GM23338 (cell line): ENCODE measurements around the gene UFD1.

Experiments
- CREB1 ChIP-seq: fragments of 250-450 bp; sonication (Bioruptor Pico); IDR thresholded peaks from 2 replicates; pipeline ENCODE4 v1.5.0; 2020; ENCODE audit warnings: low read depth, mild to moderate bottlenecking, moderate library complexity
- CTCF ChIP-seq, 2 experiments: fragments of 200-600 bp in 1 of 2; sonication (generic) in 1 of 2; conservative IDR thresholded peaks; 2 replicates each; pipeline versions ENCODE4 v1.5.1 to v1.6.1; 2016 to 2017; ENCODE audit warnings: antibody characterized with exemption in 2 of 2, low read depth in 2 of 2, mild to moderate bottlenecking in 2 of 2, moderate library complexity in 1 of 2
- ETS1 ChIP-seq: IDR thresholded peaks from 2 replicates; pipeline ENCODE4 v1.6.1; 2016; ENCODE audit warnings: antibody characterized with exemption
- EZH2 ChIP-seq: fragments of 200-600 bp; sonication (generic); IDR thresholded peaks from one replicate; pipeline ENCODE4 v1.8.0; 2017; ENCODE audit warnings: antibody characterized with exemption, mild to moderate bottlenecking, low read depth; ENCODE audit not compliant: unreplicated experiment
- EZH2phosphoT487 ChIP-seq: fragments of 200-600 bp; sonication (generic); IDR thresholded peaks from one replicate; pipeline ENCODE4 v1.8.1; 2018; ENCODE audit warnings: antibody characterized with exemption; ENCODE audit not compliant: unreplicated experiment
- NANOG ChIP-seq: IDR thresholded peaks from 2 replicates; pipeline ENCODE4 v1.6.1; 2016; ENCODE audit warnings: antibody characterized with exemption, borderline replicate concordance
- POLR2AphosphoS5 ChIP-seq: IDR thresholded peaks from 2 replicates; pipeline ENCODE4 v1.6.1; 2016; ENCODE audit warnings: antibody characterized with exemption, low read depth
- REST ChIP-seq: IDR thresholded peaks from one replicate; pipeline ENCODE4 v1.6.1; 2018; ENCODE audit warnings: antibody characterized with exemption; ENCODE audit not compliant: unreplicated experiment
- STAT1 ChIP-seq: IDR thresholded peaks from one replicate; pipeline ENCODE4 v1.6.1; 2016; ENCODE audit warnings: antibody characterized with exemption; ENCODE audit not compliant: unreplicated experiment
- ZNF114 ChIP-seq: fragments of 250-450 bp; sonication (Bioruptor Pico); IDR thresholded peaks from 2 replicates; pipeline ENCODE4 v1.5.0; 2020; ENCODE audit warnings: mild to moderate bottlenecking, moderate library complexity
- ZNF331 ChIP-seq: fragments of 250-450 bp; sonication (Bioruptor Pico); IDR thresholded peaks from 2 replicates; pipeline ENCODE4 v1.5.0; 2020; ENCODE audit warnings: low read depth, mild to moderate bottlenecking, moderate library complexity
- ZNF462 ChIP-seq: fragments of 250-450 bp; sonication (Bioruptor Pico); IDR thresholded peaks from 2 replicates; pipeline ENCODE4 v1.5.0; 2020; ENCODE audit warnings: mild to moderate bottlenecking, moderate library complexity

GRCh38 chr22:19505735-19506126, 26.7 kb upstream of the UFD1 start:
- TF ChIP-seq CTCF (conservative IDR thresholded peaks at IDR 0.05; ENCODE audit: low read depth in 2 of 2) (no peak), EZH2 (no peak), EZH2phosphoT487 (no peak), POLR2AphosphoS5 (no peak), STAT1 (no peak), REST (no peak), NANOG (no peak), ZNF462 (CRISPR knock-in tag) (no peak), ZNF114 (no peak), CREB1 (CRISPR knock-in tag) (no peak), ZNF331 (CRISPR knock-in tag) (no peak), ETS1 (no peak)
